Measurements from ENCODE around the gene KCNK3. TPM values are rescaled to one million over a fixed set of nuclear protein-coding genes. Genes with fewer than 3 reads are reported as not detected.

Gene KCNK3
- total and polyA plus RNA-seq, 2 of the 13 experiments (the other 11 are each of a cell fraction or from before 2014, with no cell fraction given): not detected

GRCh38 chr2:26772064-26773001, 79.8 kb downstream of the KCNK3 start (continued):
- no peak for TF ChIP-seq LBX2 (CRISPR knock-in tag; IDR thresholded peaks at IDR 0.05; ENCODE audit: borderline replicate concordance)
- TF ChIP-seq POGZ (CRISPR knock-in tag; IDR thresholded peaks at IDR 0.05): no peak
- no peak for TF ChIP-seq ZNF414 (CRISPR knock-in tag; IDR thresholded peaks at IDR 0.05)
- no peak for TF ChIP-seq NONO (IDR thresholded peaks at IDR 0.05)
- no peak for TF ChIP-seq NONO (CRISPR knock-in tag; conservative IDR thresholded peaks at IDR 0.05)
- TF ChIP-seq HOXD1 (CRISPR knock-in tag; IDR thresholded peaks at IDR 0.05): 0 out of 2 replicates have a peak, but pooled peaks have one; percentile 33
- no peak for TF ChIP-seq NCOR1 (IDR thresholded peaks at IDR 0.05; ENCODE audit: borderline replicate concordance, low read length)
- TF ChIP-seq NFYC (CRISPR knock-in tag; IDR thresholded peaks at IDR 0.05): no peak
- no peak for TF ChIP-seq POLR2A (IDR thresholded peaks at IDR 0.05; ENCODE audit: insufficient read depth in 1 of 2, low read depth in 2 of 2, low read length in 2 of 2)
- TF ChIP-seq ZNF567 (CRISPR knock-in tag; IDR thresholded peaks at IDR 0.05; ENCODE audit: borderline replicate concordance): no peak
- no peak for TF ChIP-seq ZNF136 (CRISPR knock-in tag; IDR thresholded peaks at IDR 0.05; ENCODE audit: low read depth)
- TF ChIP-seq ZNF775 (CRISPR knock-in tag; IDR thresholded peaks at IDR 0.05; ENCODE audit: borderline replicate concordance): no peak
- no peak for TF ChIP-seq FUBP1 (CRISPR knock-in tag; IDR thresholded peaks at IDR 0.05; ENCODE audit: borderline replicate concordance)
- TF ChIP-seq CREM (IDR thresholded peaks at IDR 0.05): no peak
- no peak for TF ChIP-seq CREM (CRISPR knock-in tag; IDR thresholded peaks at IDR 0.05)
- TF ChIP-seq NFE2 (CRISPR knock-in tag; IDR thresholded peaks at IDR 0.05): no peak
- 0 out of 2 replicates have a peak, but pooled peaks have one; percentile 39 for TF ChIP-seq ZHX2 (IDR thresholded peaks at IDR 0.05; ENCODE audit: low read depth)
- no peak for TF ChIP-seq ZHX2 (CRISPR knock-in tag; IDR thresholded peaks at IDR 0.05; ENCODE audit: borderline replicate concordance)
- TF ChIP-seq HNF4G (IDR thresholded peaks at IDR 0.05; ENCODE audit: borderline replicate concordance, low read depth, low read length): no peak
- TF ChIP-seq HNF4G (CRISPR knock-in tag; IDR thresholded peaks at IDR 0.05; ENCODE audit: borderline replicate concordance, low read depth): no peak

Measured in HepG2 (cell line).